Iris pigment epithelial cell (primary cell): Measurements from ENCODE around the gene SLC28A2.
"Not testable (repeated sequence)": the region's sequence is repeated elsewhere in the genome, so short reads cannot be mapped to it uniquely, and the experiment has no call there.

ENCODE experiments used
- DNase-seq: peaks from one replicate; pipeline ENCODE4 v3.0.0-alpha.2; 2011; ENCODE audit warnings: low read depth

SLC28A2 gene, protein sequence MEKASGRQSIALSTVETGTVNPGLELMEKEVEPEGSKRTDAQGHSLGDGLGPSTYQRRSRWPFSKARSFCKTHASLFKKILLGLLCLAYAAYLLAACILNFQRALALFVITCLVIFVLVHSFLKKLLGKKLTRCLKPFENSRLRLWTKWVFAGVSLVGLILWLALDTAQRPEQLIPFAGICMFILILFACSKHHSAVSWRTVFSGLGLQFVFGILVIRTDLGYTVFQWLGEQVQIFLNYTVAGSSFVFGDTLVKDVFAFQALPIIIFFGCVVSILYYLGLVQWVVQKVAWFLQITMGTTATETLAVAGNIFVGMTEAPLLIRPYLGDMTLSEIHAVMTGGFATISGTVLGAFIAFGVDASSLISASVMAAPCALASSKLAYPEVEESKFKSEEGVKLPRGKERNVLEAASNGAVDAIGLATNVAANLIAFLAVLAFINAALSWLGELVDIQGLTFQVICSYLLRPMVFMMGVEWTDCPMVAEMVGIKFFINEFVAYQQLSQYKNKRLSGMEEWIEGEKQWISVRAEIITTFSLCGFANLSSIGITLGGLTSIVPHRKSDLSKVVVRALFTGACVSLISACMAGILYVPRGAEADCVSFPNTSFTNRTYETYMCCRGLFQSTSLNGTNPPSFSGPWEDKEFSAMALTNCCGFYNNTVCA

DNA sequence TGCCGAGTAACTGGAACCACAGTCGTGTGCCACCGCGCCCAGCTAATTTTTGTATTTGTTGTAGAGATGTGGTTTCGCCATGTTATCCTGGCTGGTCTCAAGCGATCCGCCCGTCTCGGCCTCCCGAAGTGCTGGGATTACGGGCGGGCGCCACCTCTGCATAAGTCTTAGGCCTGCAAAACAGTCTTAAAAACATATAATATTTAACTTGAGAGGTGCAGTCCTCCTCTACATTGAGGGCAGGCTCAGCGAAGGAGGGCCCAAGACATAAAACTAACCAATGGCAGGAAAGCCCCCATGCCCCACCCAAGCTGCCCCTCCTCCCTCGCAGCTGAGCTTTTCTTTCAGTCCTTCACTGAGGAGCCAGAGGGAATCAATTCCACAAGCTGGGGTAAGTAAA is at the start of gene SLC28A2:
Gene SLC28A2, plus strand, starts transcription at position 347 of the 400 bp plus-strand sequence. CDS start 982 bp downstream, outside the sequence.
- DNase-seq: no peak

DNA sequence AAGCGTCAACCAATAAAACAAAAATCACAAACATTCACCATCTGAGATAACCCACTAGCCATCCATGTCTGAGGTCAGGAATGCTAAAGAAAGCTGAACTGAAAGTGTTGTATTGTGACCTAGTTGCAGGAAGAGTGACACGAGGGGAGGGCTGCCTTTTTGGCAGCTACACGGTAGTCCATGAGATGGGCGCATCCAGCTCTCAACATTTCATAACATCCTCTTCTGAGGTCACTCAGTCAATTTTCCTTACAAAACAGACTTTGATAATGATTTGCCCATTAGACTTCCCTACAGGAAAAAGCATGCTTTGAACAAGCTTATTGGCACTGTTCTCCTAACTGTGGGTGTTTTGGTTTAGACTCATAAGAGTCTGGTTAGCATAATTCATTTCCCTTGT is 48.9 kb upstream of the SLC28A2 start:
- DNase-seq: no peak

DNA sequence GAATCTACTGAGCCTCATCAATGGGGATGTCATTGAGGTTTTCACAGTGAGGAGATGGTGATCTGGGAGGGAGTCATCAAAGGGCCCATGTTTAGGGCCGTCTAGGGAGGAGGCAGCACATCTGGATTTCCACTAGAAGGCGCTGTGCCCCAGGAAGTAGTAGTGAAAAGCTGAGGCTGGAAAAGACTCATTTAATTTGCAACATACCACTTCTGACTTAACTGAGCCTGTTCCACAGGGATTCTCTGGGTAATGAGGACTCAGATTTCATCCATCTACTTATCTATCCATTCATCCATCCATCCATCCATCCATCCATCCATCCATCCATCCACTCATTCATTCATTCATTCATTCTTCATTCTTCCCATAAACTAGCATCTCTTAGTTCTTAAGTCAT is 46.8 kb upstream of the SLC28A2 start:
- peak; percentile 70 for DNase-seq

DNA sequence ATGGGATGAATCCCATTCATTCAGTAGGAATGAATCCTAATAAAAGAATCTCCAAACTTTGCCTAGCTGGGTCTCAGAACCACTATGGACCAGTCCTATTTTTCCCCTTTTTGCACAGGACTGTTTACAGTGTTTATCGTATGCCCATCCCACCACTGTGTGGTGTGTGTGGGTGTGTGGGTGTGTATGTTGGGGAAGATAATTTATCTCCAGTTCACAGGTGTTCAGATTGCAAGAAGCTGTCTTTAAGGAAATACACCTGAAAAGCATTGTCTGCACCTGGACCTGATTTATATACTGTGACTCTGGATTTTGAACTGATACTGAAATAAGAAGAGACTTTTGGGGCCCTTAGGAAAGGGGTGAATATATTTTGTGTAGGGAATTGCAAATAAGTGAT is 39.5 kb upstream of the SLC28A2 start:
- no peak for DNase-seq

DNA sequence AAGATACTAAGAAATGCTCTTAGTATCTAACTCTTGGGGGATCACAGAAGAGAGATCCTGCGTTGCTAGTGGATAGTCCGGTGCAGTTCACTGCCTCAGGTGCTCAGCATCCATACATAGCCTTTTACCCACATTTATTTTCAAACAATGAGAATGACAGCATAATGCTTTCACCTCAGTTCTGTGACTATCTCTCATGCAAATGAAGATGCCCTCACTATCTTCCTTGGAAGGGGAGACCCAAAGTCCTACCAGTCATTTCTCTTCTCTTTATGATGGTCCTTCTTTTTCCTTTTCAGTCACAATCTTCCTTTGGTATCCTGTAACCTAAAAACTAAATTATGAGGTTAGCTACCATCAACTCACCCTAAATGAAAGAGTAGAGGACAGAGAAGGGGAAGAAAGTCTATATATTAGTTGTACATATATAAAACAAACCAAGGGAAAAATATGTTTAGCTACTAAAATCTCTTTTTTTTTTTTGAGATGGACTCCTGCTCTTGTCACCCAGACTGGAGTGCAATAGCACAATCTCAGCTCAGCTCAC is 30.9 kb upstream of the SLC28A2 start:
- no peak for DNase-seq

DNA sequence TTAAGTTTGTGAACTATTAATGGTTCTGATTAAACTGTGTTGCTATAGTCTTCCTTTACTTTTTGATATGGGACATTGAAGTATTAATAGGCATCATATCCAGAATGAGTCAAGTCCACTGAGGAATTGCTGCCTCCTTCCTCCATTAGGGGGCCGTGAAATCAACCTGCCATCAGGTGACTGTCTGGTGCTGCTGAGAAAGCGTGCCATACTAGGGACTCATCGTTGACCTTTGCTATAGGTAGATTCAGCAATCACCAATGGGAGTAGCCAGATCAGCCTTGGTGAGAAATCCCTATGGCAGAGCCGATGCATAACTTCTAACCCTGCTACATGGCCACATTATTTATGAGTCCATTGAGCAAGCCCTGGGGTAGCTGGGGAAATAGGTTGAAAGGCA is 30.1 kb upstream of the SLC28A2 start:
- DNase-seq: no peak

DNA sequence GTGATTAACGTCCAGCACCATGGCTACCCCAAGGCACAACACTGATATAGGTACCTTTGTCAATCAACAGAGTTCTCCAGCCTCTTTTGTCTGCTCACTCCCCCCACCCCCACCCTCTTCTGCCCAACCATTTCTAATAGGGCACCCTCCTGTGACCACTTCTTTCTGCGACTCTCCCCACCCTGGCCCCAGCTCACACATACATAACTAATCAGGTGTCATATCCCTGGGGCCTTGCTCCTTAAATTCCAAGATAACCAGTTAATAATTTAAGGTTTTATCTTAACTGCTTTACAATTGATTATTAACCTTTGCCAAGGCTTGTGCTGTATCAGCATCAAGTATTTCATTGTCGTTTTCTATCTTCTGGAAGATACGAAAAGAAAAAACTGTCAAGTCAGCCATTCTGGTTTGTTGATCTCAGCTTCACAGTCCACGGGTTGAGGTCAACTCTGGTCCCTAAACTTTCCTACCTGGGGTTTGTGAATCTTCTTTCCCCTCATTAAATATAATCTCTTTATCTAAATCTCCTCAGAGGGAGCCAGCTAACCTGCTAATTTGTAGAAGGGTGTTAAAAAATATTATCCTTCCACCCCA is 27.3 kb upstream of the SLC28A2 start:
- DNase-seq: no peak

DNA sequence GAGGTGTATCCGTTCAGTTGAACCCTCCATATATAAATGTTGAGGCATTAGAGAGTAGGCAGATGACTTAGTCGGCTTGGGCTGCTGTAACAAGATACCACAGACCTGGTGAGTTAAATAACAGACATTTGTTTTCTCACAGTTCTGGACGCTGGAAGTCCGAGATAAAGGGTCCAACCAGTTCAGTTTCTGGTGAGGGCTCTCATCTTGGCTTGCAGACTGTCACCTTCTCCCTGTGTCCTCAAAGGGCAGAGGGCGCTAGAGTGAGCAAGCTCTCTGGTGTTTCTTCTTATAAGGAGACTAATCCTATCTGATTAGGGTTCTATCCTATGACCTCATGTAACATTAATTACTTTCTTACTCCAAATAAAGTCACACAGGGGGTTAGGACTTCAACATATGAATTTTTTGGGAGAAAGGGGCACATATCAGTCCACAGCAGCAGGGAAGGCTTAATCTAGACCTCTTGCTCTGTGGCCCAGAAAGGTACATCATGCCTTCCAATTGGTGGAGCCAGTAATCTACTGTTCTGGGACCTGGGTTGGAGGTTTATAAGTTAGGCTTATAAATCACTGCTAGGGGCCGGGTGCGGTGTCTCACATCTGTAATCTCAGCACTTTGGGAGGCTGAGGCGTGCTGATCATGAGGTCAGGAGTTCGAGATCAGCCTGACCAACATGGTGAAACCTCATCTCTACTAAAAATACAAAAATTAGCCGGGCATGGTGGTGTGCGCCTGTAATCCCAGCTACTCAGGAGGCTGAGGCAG is 26.3 kb upstream of the SLC28A2 start:
- DNase-seq: no peak

DNA sequence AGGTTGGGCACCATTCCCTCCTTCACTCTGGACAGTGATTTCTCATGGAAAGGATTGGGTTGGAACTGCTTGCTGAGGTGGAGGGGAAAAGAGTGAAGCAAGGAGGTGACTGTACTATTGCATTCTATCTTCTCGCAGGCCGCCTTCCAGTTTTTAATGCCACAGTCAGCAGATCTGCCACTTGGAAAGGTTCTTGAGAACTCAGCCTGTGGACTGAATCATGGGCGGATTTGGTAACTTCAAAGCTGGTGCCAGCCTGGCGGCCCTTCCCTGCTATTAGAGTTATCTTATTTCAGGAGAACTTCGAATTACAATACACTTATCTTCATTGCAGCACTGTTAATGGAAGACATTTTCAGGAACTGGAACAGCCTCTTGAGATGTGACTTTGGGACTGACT is 23.1 kb upstream of the SLC28A2 start:
- no peak for DNase-seq

DNA sequence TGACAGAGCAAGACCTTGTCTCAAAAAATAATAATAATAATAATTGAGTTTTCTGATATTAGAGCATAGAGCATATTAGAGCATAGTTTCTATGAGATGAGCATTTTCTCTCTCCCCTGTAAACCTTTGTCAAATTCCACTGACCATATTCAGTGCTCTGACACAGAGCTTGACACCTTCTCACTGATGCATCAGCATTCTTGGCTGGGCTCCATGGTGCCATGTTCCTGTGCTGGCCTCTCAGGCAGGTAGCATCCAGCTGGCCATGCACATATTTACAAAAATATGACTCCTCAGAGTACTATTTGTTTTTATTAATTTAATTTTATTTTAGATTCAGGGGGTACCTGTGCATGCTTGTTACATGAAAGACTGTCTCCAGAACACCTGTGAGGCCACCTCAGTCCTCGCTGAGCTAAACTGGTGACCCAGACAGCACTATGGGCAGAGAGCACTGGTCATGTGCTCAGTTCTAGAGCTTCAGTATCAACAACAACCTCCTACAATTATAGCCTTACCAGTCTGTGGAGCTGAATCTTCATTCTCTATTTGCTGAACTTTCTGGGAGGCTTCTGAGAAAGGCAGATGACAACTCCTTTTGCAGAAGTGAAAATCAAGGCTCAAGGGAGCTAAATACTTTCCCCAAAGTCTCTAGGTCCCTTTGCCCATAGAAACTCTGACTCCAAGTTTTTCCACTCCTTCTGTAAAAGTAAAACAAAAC is 21.6 kb upstream of the SLC28A2 start:
- no peak for DNase-seq

DNA sequence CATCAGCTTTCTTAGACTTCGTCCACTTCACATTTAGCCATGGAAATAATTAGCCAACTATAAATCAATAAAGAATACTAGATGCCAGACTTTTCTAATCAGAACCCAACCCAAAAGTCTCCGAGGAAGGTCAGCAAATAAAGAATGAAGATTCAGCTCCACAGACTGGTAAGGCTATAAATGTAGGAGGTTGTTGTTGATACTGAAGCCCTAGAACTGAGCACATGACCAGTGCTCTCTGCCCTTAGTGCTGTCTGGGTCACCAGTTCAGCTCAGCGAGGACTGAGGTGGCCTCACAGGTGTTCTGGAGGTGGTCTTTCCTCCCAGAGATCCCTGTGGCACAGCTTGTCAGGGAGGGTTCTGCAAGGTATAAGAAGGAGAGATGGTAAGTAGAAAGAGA is 20.9 kb upstream of the SLC28A2 start:
- no peak for DNase-seq

DNA sequence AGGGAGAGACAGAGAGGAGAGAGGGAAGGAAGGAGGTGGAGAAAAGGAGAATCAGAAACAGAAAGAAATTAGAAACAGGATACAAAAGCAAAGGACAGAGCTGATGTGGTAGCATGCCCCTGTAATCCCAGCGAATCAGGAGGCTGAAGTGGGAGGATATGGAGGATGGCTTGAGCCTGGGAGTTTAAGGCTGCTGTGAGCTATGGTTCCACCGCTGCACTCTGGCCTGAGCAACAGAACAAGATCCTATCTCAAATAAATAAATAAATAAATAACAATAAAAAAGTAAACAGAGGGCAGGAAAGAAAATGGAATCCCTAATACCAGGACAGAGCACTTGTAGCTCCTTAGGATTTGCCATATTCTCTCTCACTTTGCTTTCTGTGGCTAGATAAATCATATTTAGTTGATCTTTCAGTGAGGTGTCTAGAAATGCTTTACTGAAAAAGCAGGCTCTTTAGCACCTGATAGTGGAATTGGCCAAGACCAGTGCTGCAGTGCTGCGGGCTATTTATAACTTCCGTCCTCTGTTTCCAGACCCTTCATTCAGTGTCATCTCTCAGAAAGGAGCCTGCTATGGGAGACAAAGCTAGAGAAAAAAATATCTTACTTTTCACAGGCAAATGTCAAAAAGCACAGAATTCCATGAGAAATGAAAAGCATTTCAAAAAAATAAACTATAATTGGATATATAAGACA is 20.0 kb upstream of the SLC28A2 start:
- no peak for DNase-seq

DNA sequence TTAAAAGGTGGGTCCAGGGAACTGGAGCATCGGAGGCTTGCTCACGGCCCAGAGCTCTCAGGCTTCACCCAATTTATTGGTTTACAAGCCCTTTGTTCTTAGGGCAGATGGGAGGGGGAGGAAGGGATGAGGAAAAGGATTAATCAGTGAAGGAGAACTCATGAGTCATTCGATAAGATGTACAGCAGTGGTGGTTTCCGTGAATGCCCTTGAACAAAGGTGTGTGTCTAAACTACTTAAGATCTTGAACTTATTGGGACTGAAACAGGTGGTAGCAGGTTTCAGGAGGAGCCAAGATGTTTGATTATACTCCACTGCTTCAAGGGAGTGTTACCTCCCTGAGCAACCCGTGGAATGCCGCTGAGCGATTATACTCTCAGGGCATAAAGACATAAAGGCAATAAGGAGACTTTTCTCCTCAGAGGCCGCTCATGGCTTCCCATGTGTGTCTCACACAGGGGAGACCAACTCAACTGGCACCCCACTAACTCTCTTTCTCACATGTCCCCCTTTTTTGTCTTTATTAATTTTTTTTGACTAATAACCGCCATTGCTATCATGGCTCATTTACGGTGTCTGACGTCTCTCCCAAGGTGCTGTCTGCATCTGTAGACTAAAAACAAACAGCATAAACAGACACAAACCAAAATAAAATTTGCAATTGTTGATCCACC is 17.3 kb upstream of the SLC28A2 start:
- no peak for DNase-seq

DNA sequence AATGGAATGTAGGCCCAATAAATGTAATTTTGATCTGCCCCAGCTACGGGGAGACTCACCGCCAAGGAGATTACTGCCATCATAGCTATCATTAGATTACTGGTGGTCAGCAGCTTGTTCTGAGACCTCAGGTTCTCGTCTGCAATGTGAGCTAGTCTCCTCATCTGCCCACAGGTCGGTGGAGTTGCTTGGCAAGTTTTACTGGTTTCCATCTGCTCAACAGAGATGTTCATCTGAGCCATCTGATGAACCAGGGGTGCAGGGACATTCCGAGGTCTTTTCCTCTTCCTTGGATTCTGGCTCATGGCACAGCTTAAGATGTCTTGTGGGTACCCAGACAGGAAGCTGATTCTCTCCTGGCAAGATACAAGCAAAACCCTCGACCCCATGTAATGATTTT is 15.2 kb upstream of the SLC28A2 start:
- not testable (repeated sequence) for DNase-seq

DNA sequence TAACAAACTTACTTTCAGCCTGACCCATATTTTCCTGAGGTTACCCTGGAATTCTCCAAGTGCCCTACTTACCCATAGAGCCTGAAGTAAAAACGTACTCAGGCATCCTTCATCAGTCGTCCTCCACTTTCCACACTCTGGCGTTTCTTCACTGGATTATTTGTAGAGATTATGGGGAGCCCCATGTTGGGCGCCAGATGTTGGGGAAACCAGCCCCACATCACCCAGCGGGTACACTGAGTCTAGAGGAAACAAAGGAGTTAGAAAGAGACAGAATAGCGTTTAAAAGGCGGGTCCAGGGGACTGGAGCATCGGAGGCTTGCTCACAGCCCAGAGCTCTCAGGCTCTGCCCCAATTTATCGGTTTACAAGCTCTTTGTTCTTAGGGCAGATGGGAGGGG is 9.7 kb upstream of the SLC28A2 start:
- peak; percentile 4 for DNase-seq

DNA sequence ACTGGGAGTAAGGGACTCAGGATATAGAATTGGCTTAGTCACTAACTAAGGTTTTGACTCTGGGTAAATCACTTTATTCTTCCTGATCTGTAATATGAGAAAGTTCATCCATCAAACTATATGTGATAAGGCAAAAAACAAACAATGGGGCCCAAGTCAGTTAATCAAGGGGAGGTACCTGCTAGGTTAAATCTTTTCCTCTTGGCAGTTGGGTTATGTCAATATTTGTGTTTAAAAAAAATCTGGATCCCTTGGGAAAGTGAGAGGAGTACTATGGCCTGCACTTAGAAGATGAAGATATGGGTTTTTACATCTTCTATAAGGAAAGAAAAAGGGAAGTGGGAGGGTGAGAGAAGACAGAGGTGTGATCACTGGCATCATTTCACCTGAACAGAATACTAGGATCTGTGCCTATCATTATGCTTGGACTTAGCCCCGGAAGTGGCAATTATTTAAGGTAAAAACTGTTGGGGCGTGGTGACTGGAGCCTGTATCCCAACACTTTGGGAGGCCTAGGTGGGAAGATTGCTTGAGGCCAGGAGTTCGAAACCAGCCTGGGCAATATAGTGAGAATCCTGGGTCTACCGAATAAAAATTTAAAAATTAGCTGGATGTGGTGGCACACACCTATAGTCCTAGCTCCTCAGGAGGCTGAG is 2.8 kb upstream of the SLC28A2 start:
- DNase-seq: no peak

DNA sequence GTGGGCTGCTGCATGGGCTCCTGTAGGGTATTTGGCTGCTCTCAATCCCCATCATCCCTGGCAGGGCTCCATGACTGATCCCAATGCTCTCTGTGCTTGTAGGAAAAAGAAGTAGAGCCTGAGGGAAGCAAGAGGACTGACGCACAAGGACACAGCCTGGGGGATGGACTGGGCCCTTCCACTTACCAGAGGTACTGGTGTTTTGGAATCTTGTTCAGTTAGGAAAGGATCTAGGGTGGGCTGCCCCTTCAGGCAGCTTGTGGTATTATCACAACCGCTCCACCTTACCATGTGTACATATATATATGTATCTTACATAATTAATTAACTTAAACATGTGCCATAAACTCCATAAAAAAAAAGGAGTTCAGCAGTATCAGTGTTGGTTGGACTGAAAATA is 1.3 kb downstream of the SLC28A2 start:
- no peak for DNase-seq

DNA sequence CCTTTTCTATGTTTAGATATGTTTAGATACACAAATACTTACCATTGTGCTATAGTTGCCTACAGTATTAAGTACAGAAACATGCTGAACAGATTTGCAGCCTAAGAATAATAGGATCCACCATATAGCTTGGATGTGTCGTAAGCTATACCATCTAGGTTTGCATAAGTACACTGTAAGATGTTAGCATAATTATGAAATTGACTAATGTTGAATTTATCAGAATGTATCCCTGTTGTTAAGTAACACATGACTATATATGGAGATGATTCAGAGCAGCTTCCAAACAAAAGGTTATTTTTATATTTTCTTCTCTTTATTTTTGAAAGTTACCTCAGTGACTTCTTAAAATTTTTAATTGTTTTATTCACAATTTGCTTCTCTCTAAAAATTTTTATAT is 2.4 kb downstream of the SLC28A2 start:
- DNase-seq: no peak

DNA sequence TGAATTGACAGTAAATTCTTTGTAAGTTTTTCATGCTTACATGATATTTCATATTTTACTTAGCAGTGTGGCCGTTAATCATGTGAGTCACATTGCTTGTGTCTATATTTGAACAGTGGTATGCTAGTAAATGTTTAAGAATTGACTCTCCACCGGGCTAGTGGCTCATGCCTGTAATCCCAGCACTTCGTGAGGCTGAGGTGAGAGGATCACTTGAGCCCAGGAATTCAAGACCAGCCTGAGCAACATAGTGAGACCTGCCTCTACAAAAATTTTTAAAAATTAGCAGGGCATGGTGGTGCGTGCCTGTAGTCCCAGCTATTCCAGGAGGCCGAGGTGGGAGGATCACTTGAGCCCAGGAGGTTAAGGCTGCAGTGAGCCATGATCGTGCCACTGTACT is 2.8 kb downstream of the SLC28A2 start:
- DNase-seq: peak; percentile 13

DNA sequence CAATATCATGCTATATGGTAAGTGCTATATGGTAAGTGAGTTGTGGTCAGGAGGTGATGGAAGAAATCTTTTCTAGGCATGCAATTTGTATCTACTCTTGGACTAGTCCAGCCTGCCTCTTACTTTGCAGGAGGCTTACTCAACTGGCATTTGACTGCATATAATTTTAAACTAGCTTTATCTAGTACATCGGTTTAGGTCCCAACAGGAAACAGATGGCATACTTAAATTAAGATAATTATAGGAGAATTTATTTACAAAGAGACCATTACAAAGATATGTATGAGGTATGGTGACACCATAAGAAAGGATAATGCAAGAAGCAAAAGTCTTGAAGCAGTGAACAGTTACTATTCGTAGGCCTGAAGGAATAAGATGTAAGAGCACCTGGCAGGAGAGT is 7.8 kb downstream of the SLC28A2 start:
- no peak for DNase-seq
